Common myeloid progenitor, CD34-positive (primary cell): ENCODE results near the gene ARL8B.

ENCODE experiments used
- CTCF ChIA-PET: fragments of 350-600 bp; sonication (Branson Sonifier 250); formaldehyde crosslinking; loops from one replicate; lab custom pipeline; 2021; ENCODE audit warnings: antibody characterized with exemption; lab: Charles Lee
- POLR2A ChIA-PET: fragments of 350-600 bp; sonication (Branson Sonifier 250); formaldehyde crosslinking; loops from one replicate; lab custom pipeline; 2021; ENCODE audit warnings: antibody characterized with exemption; lab: Charles Lee
- DNase-seq, 3 donors: peaks; one replicate each; pipeline versions ENCODE4 v3.0.0 to v3.0.0-alpha.2; 2013
- H3K27ac ChIP-seq, 2 experiments: 1 replicate in 1 of 2; 2 replicates in 1 of 2; pipeline ENCODE4 v1.7.0; 2013; ENCODE audit warnings: inconsistent platforms in 2 of 2, low read length in 2 of 2, mild to moderate bottlenecking in 2 of 2, low read depth in 1 of 2, moderate library complexity in 1 of 2; ENCODE audit not compliant: severe bottlenecking in 2 of 2, insufficient read depth in 1 of 2, poor library complexity in 1 of 2
- H3K27me3 ChIP-seq, 5 experiments: replicated peaks in 2 of 5; 1 replicate in 3 of 5; 2 replicates in 2 of 5; pipeline versions ENCODE4 v1.6.1 to v1.7.0; 2013; ENCODE audit warnings: low read length in 4 of 5, mild to moderate bottlenecking in 2 of 5, moderate library complexity in 2 of 5, inconsistent platforms in 1 of 5; ENCODE audit not compliant: insufficient read depth in 5 of 5, control insufficient read depth in 4 of 5
- H3K36me3 ChIP-seq, 4 experiments: 1 replicate in 2 of 4; 2 replicates in 2 of 4; pipeline versions ENCODE4 v1.6.1 to v1.7.0; 2013; ENCODE audit warnings: low read length in 3 of 4, control low read depth in 1 of 4, mild to moderate bottlenecking in 1 of 4; ENCODE audit not compliant: control insufficient read depth in 4 of 4, insufficient read depth in 4 of 4
- H3K4me1 ChIP-seq, 4 experiments: 1 replicate in 3 of 4; 2 replicates in 1 of 4; pipeline versions ENCODE4 v1.6.1 to v1.7.1; 2013; ENCODE audit warnings: low read length in 3 of 4, mild to moderate bottlenecking in 3 of 4, control low read depth in 1 of 4, inconsistent platforms in 1 of 4, moderate library complexity in 1 of 4; ENCODE audit not compliant: control insufficient read depth in 4 of 4, insufficient read depth in 4 of 4; ENCODE audit errors: control extremely low read depth in 1 of 4
- H3K4me3 ChIP-seq, 7 experiments: 1 replicate in 4 of 7; 2 replicates in 3 of 7; pipeline versions ENCODE4 v1.5.1 to v1.7.0; 2013; ENCODE audit warnings: mild to moderate bottlenecking in 7 of 7, low read length in 6 of 7, moderate library complexity in 6 of 7, inconsistent platforms in 2 of 7, low read depth in 2 of 7, control low read depth in 1 of 7; ENCODE audit not compliant: insufficient read depth in 4 of 7, control insufficient read depth in 1 of 7; ENCODE audit errors: extremely low read depth in 1 of 7
- H3K9me3 ChIP-seq, 5 experiments: 1 replicate in 4 of 5; 2 replicates in 1 of 5; pipeline versions ENCODE4 v1.6.1 to v1.7.1; 2013; ENCODE audit warnings: low read length in 4 of 5, mild to moderate bottlenecking in 2 of 5, inconsistent platforms in 1 of 5, low read depth in 1 of 5, moderate library complexity in 1 of 5; ENCODE audit not compliant: control insufficient read depth in 4 of 5, insufficient read depth in 2 of 5; ENCODE audit errors: control extremely low read depth in 1 of 5
- WGBS: methylation state at CpG from one replicate; pipeline ENCODE4 v1.1.5; 2013; ENCODE audit not compliant: insufficient coverage; 5-methylcytosine and 5-hydroxymethylcytosine counted together

Gene ARL8B

DNA sequence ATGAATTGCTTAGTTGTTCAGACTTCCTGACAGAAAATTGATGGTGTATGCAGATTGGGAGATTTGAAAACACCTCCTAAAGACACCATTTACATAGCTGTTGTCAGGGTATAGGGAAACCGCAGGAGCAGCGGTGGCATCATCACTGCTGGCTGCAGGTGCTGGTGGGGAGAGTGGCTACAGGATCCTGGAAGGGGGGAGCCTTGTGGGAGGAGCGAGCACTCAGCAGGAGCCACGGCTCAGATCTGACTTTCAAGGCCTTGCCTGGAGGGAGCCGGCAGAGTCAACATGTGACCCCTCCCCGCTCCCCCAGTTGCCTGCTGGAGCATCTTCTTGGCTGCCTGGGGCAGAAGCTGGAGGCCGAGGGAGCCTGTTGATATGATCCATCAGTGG lies 91.5 kb downstream of the ARL8B start:
- Histone ChIP-seq H3K27me3 (no peaks in the 10 kb centered on the region), H3K27ac (no peak overlapping the region), H3K4me3 (no peak overlapping the region), H3K4me1 (no peaks in the 10 kb centered on the region), H3K36me3 (peaks cover 31 to 96% (median 79%) of the 10 kb centered on the region in 4 experiments), H3K9me3 (no peaks in the 10 kb centered on the region)
- 87% methylated on average over 6 of the region's 7 CpGs for WGBS
- ChIA-PET CTCF (no interaction called here), POLR2A (interaction anchor here (0.6 kb wide), 1 partner anchor 21 kb away, joined by 3 read pairs; no protein-coding TSS in a partner anchor)
- no peak for DNase-seq

GRCh38 chr3:5214352-5214751 lies 92.3 kb downstream of the ARL8B start:
- H3K4me3 ChIP-seq = no peak overlapping the region
- 91% methylated on average over 5 of the region's 9 CpGs for WGBS
- H3K27me3 ChIP-seq = no peaks in the 10 kb centered on the region
- no peaks in the 10 kb centered on the region for H3K4me1 ChIP-seq
- POLR2A ChIA-PET = interaction anchor here (1.5 kb wide), 1 partner anchor 16 kb away, joined by 3 read pairs; no protein-coding TSS in a partner anchor
- H3K36me3 ChIP-seq = peaks cover 31 to 94% (median 75%) of the 10 kb centered on the region in 4 experiments
- no peak for DNase-seq
- no peaks in the 10 kb centered on the region for H3K9me3 ChIP-seq
- H3K27ac ChIP-seq = no peak overlapping the region
- CTCF ChIA-PET = no interaction called here

GRCh38 chr3:5217824-5218595 lies 95.9 kb downstream of the ARL8B start:
- 83% methylated on average over 4 of the region's 9 CpGs for WGBS

GRCh38 chr3:5218815-5219214 lies 96.7 kb downstream of the ARL8B start:
- WGBS = 93% methylated on average over 4 of the region's 5 CpGs
- Histone ChIP-seq H3K4me1 (no peaks in the 10 kb centered on the region), H3K27ac (no peak overlapping the region), H3K4me3 (no peak overlapping the region), H3K9me3 (no peaks in the 10 kb centered on the region), H3K27me3 (no peaks in the 10 kb centered on the region), H3K36me3 (peaks cover 17 to 59% (median 41%) of the 10 kb centered on the region in 4 experiments)
- ChIA-PET POLR2A (interaction anchor here (0.6 kb wide), 1 partner anchor 31 kb away, joined by 4 read pairs; the partner anchor contains the start of gene EDEM1), CTCF (interaction anchor here (0.9 to 1.8 kb wide), 2 partner anchors 12 to 13 kb away, joined by 3 to 5 read pairs; no protein-coding TSS in a partner anchor)
- DNase-seq = no peak

More at GRCh38 chr3:5217824-5218595, 95.9 kb downstream of the ARL8B start:
- ChIA-PET CTCF (interaction anchor here (1.8 kb wide), 1 partner anchor 11 kb away, joined by 5 read pairs; no protein-coding TSS in a partner anchor), POLR2A (interaction anchor here (0.6 kb wide), 1 partner anchor 30 kb away, joined by 4 read pairs; the partner anchor contains the start of gene EDEM1)
- Histone ChIP-seq H3K4me3 (no peak overlapping the region), H3K4me1 (no peaks in the 10 kb centered on the region), H3K27ac (no peak overlapping the region), H3K36me3 (peaks cover 19 to 67% (median 50%) of the 10 kb centered on the region in 4 experiments), H3K9me3 (no peaks in the 10 kb centered on the region), H3K27me3 (no peaks in the 10 kb centered on the region)
- no peak for DNase-seq

DNA sequence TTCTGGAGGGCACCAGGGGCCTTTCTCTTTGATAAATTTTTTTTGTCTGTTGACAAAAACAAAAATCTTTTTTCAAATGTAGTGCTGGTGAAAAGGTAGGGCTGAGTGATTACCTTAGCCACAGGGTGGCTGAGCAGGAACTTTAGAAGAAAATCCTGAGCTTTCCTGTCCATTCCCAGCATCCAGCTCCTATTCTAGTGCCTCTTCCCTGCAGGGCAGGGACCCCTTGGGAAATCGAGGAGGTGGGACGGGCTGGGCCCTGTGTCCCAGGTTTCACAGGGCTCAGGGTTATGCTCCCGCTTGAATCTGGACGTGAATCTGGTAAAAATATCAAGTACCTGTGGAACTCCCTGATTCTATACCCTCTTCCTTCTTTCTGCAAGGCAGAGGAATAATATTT lies 97.1 kb downstream of the ARL8B start:
- H3K27ac ChIP-seq = no peak overlapping the region
- POLR2A ChIA-PET = no interaction called here

DNA sequence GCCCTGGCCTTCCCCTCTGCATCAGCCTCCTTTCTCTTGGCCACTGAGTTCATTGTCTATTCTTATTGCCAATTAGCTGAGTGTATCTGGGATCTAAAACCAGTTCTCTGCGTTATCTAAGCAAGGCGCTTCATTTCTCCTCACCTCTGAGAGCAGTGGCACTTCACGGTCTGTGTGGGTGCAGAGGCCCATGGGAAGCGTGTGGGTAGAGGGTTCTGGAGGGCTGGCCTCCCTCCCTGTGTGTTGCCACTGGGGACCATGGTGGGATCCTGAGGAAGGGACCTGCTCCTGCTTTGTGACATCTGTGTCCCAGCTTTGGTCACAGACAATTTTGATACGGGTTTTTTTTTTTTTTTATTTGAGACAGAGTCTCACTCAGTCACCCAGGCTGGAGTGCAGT lies 98.1 kb downstream of the ARL8B start:
- CTCF ChIA-PET = interaction anchor here (1.1 to 1.5 kb wide), 2 partner anchors 8 to 14 kb away, joined by 3 to 4 read pairs; no protein-coding TSS in a partner anchor
- H3K9me3 ChIP-seq = no peaks in the 10 kb centered on the region
- H3K27me3 ChIP-seq = no peaks in the 10 kb centered on the region
- WGBS = 0% methylated on average over 1 of the region's 5 CpGs
- H3K4me3 ChIP-seq = no peak overlapping the region
- no peak for DNase-seq
- H3K4me1 ChIP-seq = no peaks in the 10 kb centered on the region
- no peak overlapping the region for H3K27ac ChIP-seq
- H3K36me3 ChIP-seq = peaks cover 10 to 45% (median 33%) of the 10 kb centered on the region in 4 experiments
- POLR2A ChIA-PET = interaction anchor here (0.6 kb wide), 2 partner anchors 27 kb away, joined by 4 to 5 read pairs; no protein-coding TSS in a partner anchor

More for the DNA sequence above, 97.1 kb downstream of the ARL8B start:
- Histone ChIP-seq H3K27me3 (no peaks in the 10 kb centered on the region), H3K4me1 (no peaks in the 10 kb centered on the region), H3K9me3 (no peaks in the 10 kb centered on the region), H3K36me3 (peaks cover 15 to 55% (median 38%) of the 10 kb centered on the region in 4 experiments), H3K4me3 (no peak overlapping the region)
- DNase-seq = no peak
- CTCF ChIA-PET = interaction anchor here (0.9 to 1.8 kb wide), 3 partner anchors 9 to 13 kb away, joined by 3 to 5 read pairs (median 3); no protein-coding TSS in a partner anchor
- 90% methylated on average over 3 of the region's 4 CpGs for WGBS
